Caki2 (cell line): ENCODE results near the gene PRIMPOL. TPM values are rescaled to one million over a fixed set of nuclear protein-coding genes. Genes with fewer than 3 reads are reported as not detected.

Experiments
- DNase-seq: peaks from one replicate; pipeline ENCODE4 v3.0.0-alpha.2; 2015; ENCODE audit warnings: low read depth
- in situ Hi-C: cut with HindIII; loops from 2 replicates; pipeline ENCODE4 v1.10.0; 2016; ENCODE audit warnings: low sequenced_read_pairs, low pct_unique_long_range_greater_than_20kb, mixed read lengths
- total RNA-seq: library from RNA; depleted of rRNA; stranded (reverse); fragments of >200 nt; shearing (Covaris generic); gene quantifications from 2 replicates; pipeline ENCODE4 v1.2.3, GENCODE V29; 2014; ENCODE audit warnings: low replicate concordance

Gene PRIMPOL
- total RNA-seq, 1 experiment from 2014 or later, result 30.4 TPM

GRCh38 chr4:184693056-184693455 is 43.5 kb downstream of the PRIMPOL start:
- DNase-seq, result no peak

DNA sequence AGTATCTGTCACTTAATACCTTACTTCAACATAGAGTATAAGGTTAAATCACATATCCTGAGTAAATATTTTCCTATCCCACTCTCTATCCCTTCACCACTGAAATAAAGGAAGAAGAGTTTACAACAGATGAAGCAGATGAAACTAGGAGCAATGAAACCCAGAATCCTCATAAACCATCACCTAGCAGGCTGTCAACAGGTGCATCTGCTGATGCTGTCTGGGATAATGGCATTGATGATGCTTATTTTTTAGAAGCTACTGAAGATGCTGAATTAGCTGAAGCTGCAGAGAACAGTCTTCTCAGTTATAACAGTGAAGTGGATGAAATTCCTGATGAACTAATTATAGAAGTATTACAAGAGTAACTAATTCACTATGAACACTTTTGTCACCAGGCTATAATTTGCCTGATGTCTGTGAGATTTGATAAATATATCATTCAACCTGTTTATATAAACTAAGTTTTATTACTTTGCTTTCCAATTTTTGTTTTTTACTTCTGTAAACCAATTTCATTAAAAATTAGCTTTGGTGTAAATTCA is 44.9 kb downstream of the PRIMPOL start:
- DNase-seq, result no peak
- in situ Hi-C loops, result no loop called here

More at GRCh38 chr4:184693056-184693455, 43.5 kb downstream of the PRIMPOL start:
- in situ Hi-C loops, result no loop called here

GRCh38 chr4:184695178-184695896 is 45.8 kb downstream of the PRIMPOL start:
- in situ Hi-C loops, result no loop called here
- no peak for DNase-seq

DNA sequence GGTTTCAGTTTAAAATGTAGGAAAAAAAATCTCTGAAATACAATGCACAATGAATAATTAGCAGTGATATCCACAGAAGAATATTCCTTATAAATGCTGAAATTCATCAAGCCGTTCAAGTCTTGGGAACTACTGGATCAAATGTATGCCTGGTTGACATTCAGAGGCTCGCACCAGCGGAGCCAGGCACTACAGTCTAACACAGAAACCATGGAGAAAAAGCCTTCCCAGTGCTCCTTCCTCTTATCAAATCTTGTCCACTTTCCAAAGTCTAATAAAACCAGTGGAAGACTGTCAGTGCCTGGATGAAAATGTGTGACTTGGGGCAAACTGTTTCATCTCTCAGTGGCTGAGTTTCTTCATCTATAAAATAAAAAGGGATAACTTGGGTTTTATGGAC is 48.4 kb downstream of the PRIMPOL start:
- no peak for DNase-seq
- in situ Hi-C loops, result no loop called here

- no peak for DNase-seq
Measured at GRCh38 chr4:184699941-184700340, 50.4 kb downstream of the PRIMPOL start.

GRCh38 chr4:184702114-184702513 is 52.6 kb downstream of the PRIMPOL start:
- in situ Hi-C loops, result no loop called here
- DNase-seq, result no peak

More at GRCh38 chr4:184699941-184700340, 50.4 kb downstream of the PRIMPOL start:
- in situ Hi-C loops, result no loop called here

- in situ Hi-C loops, result no loop called here
- DNase-seq, result no peak
Measured at GRCh38 chr4:184705692-184706091, 56.2 kb downstream of the PRIMPOL start.

GRCh38 chr4:184706453-184706852 is 56.9 kb downstream of the PRIMPOL start:
- no peak for DNase-seq

GRCh38 chr4:184712322-184712721 is 62.8 kb downstream of the PRIMPOL start:
- in situ Hi-C loops, result no loop called here
- no peak for DNase-seq

More at GRCh38 chr4:184706453-184706852, 56.9 kb downstream of the PRIMPOL start:
- in situ Hi-C loops, result no loop called here

DNA sequence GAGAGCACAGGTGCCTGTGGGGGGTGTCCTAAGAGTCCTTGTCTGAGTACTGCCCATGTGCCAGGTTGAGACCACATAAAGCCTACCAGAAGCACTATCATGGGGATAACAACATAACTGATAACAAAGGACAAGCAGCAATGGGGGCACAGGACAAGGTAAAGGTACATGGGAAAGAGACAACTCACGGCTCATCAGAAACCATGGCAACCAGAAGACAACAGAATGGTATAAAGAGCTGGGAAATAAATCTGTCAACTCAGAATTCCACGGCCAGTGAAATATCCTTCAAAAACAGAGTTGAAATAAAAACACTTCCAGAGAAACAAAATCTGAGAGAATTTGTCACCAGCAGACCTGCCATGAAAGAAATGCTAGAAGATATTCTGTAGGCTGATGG is 64.3 kb downstream of the PRIMPOL start:
- in situ Hi-C loops, result no loop called here
- DNase-seq, result no peak

- no peak for DNase-seq
- in situ Hi-C loops, result no loop called here
Measured at GRCh38 chr4:184715526-184715925, 66.0 kb downstream of the PRIMPOL start.

- no peak for DNase-seq
- in situ Hi-C loops, result no loop called here
Measured at GRCh38 chr4:184719407-184719806, 69.9 kb downstream of the PRIMPOL start.

- in situ Hi-C loops, result no loop called here
- no peak for DNase-seq
Measured at GRCh38 chr4:184721254-184721653, 71.7 kb downstream of the PRIMPOL start.

DNA sequence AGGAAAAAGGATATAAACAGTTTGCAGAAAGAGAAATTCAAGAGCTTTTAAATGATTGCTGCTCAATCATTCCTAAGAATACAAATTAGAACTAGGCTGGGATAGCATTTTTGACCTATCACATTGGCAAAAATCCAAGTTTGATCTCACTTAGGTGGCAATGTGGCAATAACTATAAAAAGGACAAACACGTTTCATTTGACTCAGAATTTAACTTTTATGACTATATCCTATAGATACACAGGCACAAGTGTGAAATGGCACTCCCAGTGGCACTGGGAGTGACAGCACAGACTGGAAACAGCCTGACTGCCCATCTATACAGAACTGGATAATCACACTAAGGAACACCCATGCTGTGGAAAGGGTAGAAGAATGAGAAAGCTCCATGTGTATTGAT is 73.3 kb downstream of the PRIMPOL start:
- DNase-seq, result no peak
- in situ Hi-C loops, result no loop called here

DNA sequence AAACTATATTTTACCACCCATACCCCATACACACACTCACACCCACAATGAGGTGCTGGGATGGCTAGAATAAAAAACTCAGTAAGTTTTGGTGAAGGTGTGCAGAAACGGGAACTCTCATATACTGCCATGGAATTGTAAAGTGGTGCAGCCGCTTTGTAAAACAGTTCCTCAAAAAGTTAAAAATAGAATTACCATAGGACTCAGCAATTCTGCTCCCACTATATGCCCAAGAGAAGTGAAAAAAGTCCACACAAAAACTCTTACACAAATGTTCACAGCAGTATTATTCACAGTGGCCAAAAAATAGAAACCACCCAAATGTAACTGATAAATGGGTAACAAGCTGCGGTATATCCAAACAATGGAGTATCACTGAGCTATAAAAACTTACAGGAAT is 77.9 kb downstream of the PRIMPOL start:
- no peak for DNase-seq
- in situ Hi-C loops, result no loop called here

DNA sequence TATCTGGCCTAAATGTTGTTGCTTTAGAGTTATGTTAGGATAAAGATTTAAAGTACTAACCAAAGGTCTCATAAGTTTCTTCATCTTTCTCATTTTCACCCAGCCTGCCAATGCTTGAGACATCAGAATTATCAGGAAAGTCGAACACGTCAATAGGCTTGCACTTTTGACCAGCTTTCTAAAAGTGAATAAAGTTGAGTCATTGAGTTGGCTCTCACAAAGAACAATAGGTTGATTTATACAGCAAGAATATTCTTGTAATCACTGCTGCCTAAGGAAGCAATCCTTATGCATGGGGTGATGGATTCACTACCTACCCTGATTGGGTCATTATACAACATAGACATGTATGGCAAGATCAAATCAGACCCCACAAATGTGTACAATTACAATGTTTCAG is 79.3 kb downstream of the PRIMPOL start:
- in situ Hi-C loops, result no loop called here
- DNase-seq, result no peak

DNA sequence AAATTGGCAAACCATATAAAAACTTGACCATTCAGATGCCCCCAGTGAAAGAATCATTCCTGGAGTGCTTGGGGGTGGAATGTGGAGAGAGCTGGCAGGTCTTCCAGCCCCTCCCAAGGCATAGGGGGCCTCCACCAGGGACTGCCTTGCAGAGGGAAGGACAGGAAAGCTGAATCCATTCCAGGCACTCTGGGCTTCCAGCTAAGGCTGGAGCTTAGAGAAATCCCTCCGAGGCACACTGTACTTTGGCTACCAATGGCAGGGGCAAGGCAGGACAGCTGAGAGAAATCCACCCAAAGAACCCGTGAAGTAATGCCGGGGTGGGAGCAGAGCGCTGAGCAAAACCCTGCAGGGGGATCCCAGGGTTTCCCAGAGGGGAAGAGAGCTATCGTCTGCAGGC is 80.4 kb downstream of the PRIMPOL start:
- no peak for DNase-seq
- in situ Hi-C loops, result no loop called here

DNA sequence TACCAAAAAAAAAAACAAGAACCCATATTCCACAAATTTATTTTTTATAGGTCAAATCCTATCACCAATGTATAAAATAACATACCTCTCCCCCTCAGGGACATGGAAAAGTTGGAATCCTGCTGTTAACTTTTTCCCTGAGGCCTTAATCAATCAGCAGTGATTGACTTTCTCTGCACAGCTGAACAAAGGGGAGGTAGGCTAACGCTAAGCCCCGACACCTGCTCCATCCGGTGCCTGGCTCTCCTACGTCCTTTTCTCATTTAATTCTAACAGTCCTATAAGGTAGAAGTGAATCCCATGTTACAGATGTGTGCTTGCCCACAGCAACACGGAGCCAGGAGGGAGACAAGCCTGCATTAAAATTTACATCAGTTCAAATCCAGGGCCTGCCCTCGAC is 81.5 kb downstream of the PRIMPOL start:
- DNase-seq, result no peak
- in situ Hi-C loops, result no loop called here

DNA sequence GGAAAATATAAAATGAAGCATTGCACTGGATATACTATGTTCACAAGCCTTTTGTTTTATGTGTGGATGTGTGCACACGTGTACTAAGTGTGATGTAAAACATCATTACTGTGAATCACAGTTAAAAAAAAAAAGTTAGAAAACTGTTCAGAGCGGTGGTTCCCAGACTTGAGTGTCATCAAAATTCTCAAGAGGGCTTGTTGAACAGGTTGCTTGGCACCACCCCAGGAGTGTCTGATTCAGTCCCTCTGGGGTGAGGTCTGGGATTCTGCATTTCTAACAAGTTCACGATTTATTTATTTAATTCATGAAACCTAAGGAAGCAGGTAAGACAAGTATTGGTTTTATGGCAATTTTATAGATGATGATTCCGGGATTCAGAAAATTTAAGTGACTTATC is 82.6 kb downstream of the PRIMPOL start:
- in situ Hi-C loops, result no loop called here
- DNase-seq, result no peak
